NCI-H187 treated with DMSO at 0.1 percent for 48 hours (cell line): ENCODE results near the gene MCFD2.

Experiments used
- DNase-seq: peaks from one replicate; lab custom pipeline; 2025; lab: John Stamatoyannopoulos, UW

Gene MCFD2

GRCh38 chr2:46873604-46874068 lies 42.0 kb downstream of the MCFD2 start:
- DNase-seq: no peak

DNA sequence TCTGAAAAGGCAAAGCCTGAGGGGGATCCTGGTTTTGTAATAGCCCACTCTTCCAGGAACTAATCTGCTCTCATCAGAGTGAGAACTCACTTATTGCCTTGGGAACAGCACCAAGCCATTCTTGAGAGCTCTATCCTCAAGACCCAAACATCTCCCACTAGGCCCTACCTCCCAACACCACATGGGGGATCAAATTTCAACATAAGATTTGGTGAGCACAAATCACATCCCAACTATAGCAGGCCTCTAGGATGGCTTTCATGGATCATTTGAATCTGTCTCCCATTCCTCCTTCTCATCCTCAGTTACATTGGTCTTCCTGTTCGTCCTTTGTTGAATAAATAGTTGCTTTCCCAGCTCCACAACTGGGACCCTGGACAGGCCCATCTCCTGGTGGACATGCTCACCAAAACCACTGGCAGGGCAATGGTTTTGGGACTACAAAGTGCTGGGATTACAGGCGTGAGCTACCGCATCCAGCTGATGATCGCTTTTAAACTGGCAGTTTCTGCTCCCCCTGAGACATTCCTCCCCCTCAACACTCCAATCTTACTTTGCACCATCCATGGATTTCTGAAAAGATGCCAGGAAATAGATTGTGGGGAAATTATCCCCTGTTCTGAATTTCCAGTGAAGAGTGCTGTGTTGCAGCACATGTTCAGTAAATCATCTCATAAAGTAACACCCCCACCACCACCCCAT lies 42.6 kb downstream of the MCFD2 start:
- no peak for DNase-seq

DNA sequence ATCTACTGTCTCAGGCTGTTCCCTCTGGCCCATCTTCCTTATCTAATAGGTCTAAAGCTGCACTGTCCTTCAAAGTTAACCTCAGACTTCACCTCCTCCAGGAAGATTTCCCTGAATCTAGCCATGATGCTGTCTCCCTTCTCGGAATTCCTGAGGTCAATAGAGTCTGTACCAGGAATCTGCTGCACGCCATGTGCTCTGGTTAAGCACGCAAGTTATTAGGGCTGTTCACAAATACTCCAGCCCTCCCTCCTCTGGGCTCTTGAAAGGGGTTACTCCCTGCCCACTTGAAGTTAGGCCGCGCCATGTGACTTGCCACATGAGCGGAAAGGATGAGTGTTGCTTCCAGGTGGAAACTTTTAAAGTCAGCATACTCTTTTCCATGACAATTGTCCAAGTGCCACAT lies 43.6 kb downstream of the MCFD2 start:
- DNase-seq: no peak

- no peak for DNase-seq
Observed at GRCh38 chr2:46870051-46870839, 45.4 kb downstream of the MCFD2 start.

GRCh38 chr2:46869621-46870020 lies 46.0 kb downstream of the MCFD2 start:
- DNase-seq: no peak

DNA sequence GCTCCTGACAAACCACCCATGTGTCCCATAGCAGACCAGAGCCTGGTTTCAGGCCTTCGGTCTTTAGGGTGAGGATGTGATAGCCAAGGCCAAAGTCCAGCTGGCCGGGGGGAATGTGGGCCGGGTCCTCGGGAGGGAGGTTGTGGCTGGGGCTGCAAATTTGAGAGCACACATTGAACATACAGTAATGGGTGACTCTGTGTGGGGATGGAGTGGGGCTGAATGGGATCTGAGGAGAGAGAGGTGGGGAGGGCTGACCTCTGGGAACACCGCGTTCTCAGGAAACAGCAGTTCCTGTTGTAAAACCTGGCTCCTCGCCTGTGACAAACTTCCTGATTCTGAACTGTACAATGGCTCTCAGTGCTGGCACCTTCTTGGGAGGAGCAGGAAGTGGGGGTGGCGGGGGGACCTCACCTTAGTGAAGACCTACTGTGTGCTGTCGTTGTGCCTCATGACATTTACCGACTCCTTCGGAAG lies 48.8 kb downstream of the MCFD2 start:
- no peak for DNase-seq

DNA sequence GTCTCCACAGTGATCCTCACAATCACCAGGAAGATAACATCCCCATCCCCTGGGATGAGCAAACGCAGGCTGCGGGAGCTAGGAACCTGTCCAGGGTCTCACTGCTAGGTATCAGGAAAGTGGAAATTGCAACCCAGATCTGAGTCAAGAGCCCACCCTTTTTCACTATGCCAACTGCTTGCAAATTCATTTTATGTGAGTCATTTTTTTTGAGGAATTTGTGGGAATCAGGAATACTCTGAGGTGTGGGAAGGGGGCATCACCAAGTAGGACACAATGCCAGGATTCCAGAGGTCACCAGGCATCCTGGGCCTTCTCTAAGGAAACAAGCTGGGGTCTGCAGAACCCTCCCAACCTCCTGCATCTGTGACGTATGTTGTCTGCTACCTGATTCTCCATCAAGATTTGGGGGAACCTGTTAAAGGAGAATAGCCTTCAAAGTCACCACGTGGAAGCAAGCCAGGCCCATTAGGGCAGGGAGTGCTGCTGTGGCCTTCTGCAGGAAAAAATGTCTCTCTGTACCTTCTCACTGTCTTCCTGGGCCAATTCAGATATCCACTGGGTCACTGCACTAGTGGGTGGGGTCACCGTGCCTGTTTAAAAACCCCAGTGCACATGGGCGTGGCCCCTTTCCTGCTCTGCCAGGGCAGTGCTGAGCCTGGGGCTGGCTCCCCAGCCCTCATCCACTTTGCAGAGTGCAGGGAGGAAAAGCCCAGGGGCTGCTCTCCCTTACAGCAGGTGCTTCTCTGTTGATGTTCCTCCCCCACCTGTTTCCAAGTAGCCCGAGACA lies 50.2 kb downstream of the MCFD2 start:
- no peak for DNase-seq

- no peak for DNase-seq
Observed at GRCh38 chr2:46863882-46864281, 51.7 kb downstream of the MCFD2 start.

- DNase-seq: no peak
Observed at GRCh38 chr2:46862514-46862913, 53.1 kb downstream of the MCFD2 start.

- DNase-seq: no peak
Observed at GRCh38 chr2:46861916-46862315, 53.7 kb downstream of the MCFD2 start.

DNA sequence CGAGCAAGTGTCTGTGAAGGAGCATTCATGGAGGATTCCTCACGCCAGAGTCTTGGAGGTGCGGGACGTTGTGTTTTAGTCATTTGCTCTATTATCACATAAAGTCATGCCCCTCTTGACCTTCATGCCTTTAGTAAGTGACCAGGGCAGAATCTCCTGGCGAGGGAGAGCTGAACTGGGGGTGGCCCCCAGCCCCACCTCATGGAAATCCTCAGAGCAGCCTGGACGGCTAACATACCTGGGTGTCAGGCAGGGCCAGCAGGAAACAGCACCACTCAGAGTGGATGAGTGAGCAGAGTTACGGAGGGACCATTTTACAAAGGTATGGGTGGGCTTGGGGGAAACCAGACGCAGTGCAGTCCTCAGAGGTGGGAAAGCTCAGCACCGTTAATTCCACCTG lies 56.1 kb downstream of the MCFD2 start:
- DNase-seq: no peak

- no peak for DNase-seq
Observed at GRCh38 chr2:46858702-46859090, 56.9 kb downstream of the MCFD2 start.

DNA sequence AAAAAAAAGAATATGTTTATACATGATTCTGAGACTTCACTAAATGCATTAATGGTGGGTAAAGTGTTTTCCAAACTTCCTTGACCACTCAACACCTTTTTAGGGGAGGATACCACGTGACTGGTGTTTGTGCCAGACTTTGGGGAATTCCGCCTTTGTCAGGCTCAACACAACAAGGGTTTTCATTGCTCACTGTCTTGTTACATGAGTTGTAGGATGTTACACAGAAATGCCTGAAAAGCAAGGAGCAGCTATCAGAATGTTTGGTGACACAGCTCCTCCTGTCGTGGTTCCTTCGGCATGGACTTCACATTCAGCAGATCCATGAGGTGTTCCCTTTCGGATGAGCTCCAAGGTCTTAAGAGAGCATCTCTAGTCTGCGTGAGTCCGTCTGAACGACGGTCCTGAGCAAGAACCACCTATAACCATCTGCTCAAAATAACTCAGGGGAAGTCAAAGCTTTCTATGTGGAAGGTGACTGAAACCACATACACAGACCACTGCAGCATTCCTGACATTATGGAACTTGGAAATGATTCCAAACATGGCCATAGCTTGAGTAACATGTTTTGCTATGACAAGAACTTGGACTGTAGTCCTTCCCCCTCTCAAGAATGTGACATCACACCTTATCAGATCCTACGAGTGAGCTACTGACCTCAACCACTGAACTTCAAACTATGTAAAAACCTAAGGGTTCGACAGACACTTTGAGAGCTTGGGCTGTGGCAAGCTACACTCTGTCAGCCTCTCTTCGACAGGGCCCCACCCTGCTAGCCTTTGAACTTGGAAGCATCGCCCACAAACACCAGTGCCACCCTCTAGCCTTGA lies 57.5 kb downstream of the MCFD2 start:
- DNase-seq: no peak

DNA sequence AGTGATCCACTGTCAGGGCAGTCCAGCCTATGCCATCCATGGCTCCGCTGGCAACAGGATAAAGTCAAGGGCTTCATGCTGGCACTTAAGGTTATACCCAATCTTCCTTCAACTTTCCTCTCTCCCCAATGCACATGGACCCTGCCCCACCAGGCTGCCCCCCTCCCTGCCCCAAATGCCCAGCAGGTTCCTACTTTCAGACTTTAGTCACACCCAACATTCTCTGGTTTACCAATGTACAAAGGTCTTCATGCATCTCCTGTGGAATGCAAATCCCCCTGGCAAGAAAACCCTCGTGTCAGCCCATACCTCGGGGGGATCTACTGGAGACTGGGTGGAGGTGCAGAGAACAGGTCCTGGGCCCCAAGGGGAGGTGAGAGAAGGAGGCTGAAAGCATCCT lies 59.3 kb downstream of the MCFD2 start:
- no peak for DNase-seq

GRCh38 chr2:46855805-46856204 lies 59.8 kb downstream of the MCFD2 start:
- DNase-seq: no peak

GRCh38 chr2:46854260-46854659 lies 61.3 kb downstream of the MCFD2 start:
- DNase-seq: no peak

GRCh38 chr2:46852598-46852997 lies 63.0 kb downstream of the MCFD2 start:
- no peak for DNase-seq

GRCh38 chr2:46852124-46852523 lies 63.5 kb downstream of the MCFD2 start:
- no peak for DNase-seq
